ENCODE results near the gene MVB12A.

GRCh38 chr19:17380426-17381138 is 39.3 kb upstream of the MVB12A start:
- TF ChIP-seq CTCF (conservative IDR thresholded peaks at IDR 0.05; ENCODE audit: low read depth in 2 of 2) (no peak), CREB1 (CRISPR knock-in tag; IDR thresholded peaks at IDR 0.05; ENCODE audit: low read depth) (no peak), POLR2AphosphoS5 (IDR thresholded peaks at IDR 0.05; ENCODE audit: low read depth) (no peak), REST (IDR thresholded peaks at IDR 0.05; ENCODE audit: unreplicated experiment) (no peak)
